H1 (cell line): ENCODE data around the gene MAPKAP1. TPM values are rescaled to one million over a fixed set of nuclear protein-coding genes. Genes with fewer than 3 reads are reported as not detected.

ENCODE experiments used
- CTCF ChIA-PET: fragments of 300-600 bp; sonication (Branson Sonifier 250); formaldehyde crosslinking; loops from one replicate; lab custom pipeline; 2021; ENCODE audit not compliant: partially characterized antibody; lab: Charles Lee
- POLR2A ChIA-PET: fragments of 300-600 bp; sonication (Branson Sonifier 250); formaldehyde crosslinking; loops from one replicate; lab custom pipeline; 2021; ENCODE audit warnings: inconsistent platforms; ENCODE audit not compliant: partially characterized antibody; lab: Charles Lee
- DNase-seq, 2 experiments: peaks; one replicate each; pipeline versions ENCODE4 v3.0.0 to v3.0.0-alpha.2; 2010 to 2022; ENCODE audit warnings: low spot score in 2 of 2, low read depth in 1 of 2, mixed read lengths in 1 of 2
- FAIRE-seq: peaks from 2 replicates; lab custom pipeline; 2011; peaks lifted over from hg19 to GRCh38; lab: Jason Lieb, UNC
- H2AFZ ChIP-seq: 2 replicates; pipeline ENCODE4 v1.8.1; 2012; ENCODE audit warnings: low read length, inconsistent platforms
- H2AK5ac ChIP-seq: 2 replicates; pipeline ENCODE4 v1.6.1; 2013; ENCODE audit warnings: low read depth, low read length
- H2BK120ac ChIP-seq: replicated peaks from 2 replicates; pipeline ENCODE3; 2013; ENCODE audit warnings: low read depth, low read length, inconsistent platforms
- H2BK12ac ChIP-seq: 2 replicates; pipeline ENCODE4 v1.6.1; 2013; ENCODE audit warnings: low read depth, low read length
- H2BK15ac ChIP-seq: 2 replicates; pipeline ENCODE4 v1.6.1; 2013; ENCODE audit warnings: low read length
- H2BK20ac ChIP-seq: 2 replicates; pipeline ENCODE4 v1.6.1; 2013; ENCODE audit warnings: low read length
- H2BK5ac ChIP-seq: 2 replicates; pipeline ENCODE4 v1.6.1; 2013; ENCODE audit warnings: low read depth, low read length
- H3K14ac ChIP-seq: 2 replicates; pipeline ENCODE4 v1.6.1; 2013; ENCODE audit warnings: inconsistent platforms; ENCODE audit not compliant: insufficient read length
- H3K18ac ChIP-seq: 2 replicates; pipeline ENCODE4 v1.6.1; 2013; ENCODE audit warnings: low read length; ENCODE audit errors: extremely low read depth
- H3K23ac ChIP-seq: 2 replicates; pipeline ENCODE4 v1.6.1; 2013; ENCODE audit warnings: inconsistent platforms; ENCODE audit not compliant: insufficient read length
- H3K23me2 ChIP-seq: 2 replicates; pipeline ENCODE4 v1.6.1; 2013; ENCODE audit warnings: low read depth, low read length
- H3K27ac ChIP-seq: 2 replicates; pipeline ENCODE4 v1.6.1; 2011; ENCODE audit warnings: low read depth, low read length, inconsistent platforms
- H3K27me3 ChIP-seq, 4 experiments: replicated peaks in 1 of 4; 1 replicate in 1 of 4; 2 replicates in 3 of 4; pipeline versions ENCODE4 v1.6.1 to v1.8.1; 2011 to 2013; ENCODE audit warnings: low read length in 3 of 4, mild to moderate bottlenecking in 3 of 4, inconsistent platforms in 2 of 4, mixed read lengths in 2 of 4, moderate library complexity in 1 of 4; ENCODE audit not compliant: control insufficient read depth in 3 of 4, insufficient read depth in 3 of 4; ENCODE audit errors: extremely low read depth in 1 of 4
- H3K36me3 ChIP-seq, 4 experiments: 2 replicates each; pipeline versions ENCODE4 v1.6.1 to v1.8.1; 2011 to 2013; ENCODE audit warnings: mild to moderate bottlenecking in 4 of 4, low read length in 3 of 4, moderate library complexity in 2 of 4, control low read depth in 1 of 4, inconsistent platforms in 1 of 4; ENCODE audit not compliant: insufficient read depth in 4 of 4, control insufficient read depth in 2 of 4
- H3K4ac ChIP-seq: replicated peaks from 2 replicates; pipeline ENCODE3; 2013; ENCODE audit warnings: low read length, low read depth, mixed read lengths, inconsistent platforms; ENCODE audit not compliant: insufficient read length
- H3K4me1 ChIP-seq, 4 experiments: replicated peaks in 1 of 4; 1 replicate in 1 of 4; 2 replicates in 3 of 4; pipeline versions ENCODE4 v1.6.1 to v1.8.1; 2011 to 2013; ENCODE audit warnings: low read length in 3 of 4, inconsistent platforms in 2 of 4, mixed read lengths in 1 of 4; ENCODE audit not compliant: insufficient read depth in 4 of 4, control insufficient read depth in 3 of 4
- H3K4me2 ChIP-seq, 2 experiments: 2 replicates each; pipeline versions ENCODE4 v1.6.1 to v1.8.1; 2011 to 2013; ENCODE audit warnings: low read depth in 2 of 2, low read length in 2 of 2, control low read depth in 1 of 2, inconsistent platforms in 1 of 2, mild to moderate bottlenecking in 1 of 2; ENCODE audit not compliant: insufficient read depth in 1 of 2
- H3K4me3 ChIP-seq, 4 experiments: fragments of 200-600, 300-600 bp in 1 of 4; sonication (generic), shearing (Covaris generic), sonication (Bioruptor Twin) in 1 of 4; 2 replicates each; pipeline versions ENCODE4 v1.5.1 to v1.8.1; 2011 to 2016; ENCODE audit warnings: low read length in 4 of 4, low read depth in 3 of 4, control low read depth in 2 of 4, inconsistent platforms in 2 of 4, mild to moderate bottlenecking in 2 of 4, mixed read lengths in 1 of 4, moderate library complexity in 1 of 4; ENCODE audit not compliant: insufficient read depth in 2 of 4; ENCODE audit errors: extremely low read depth in 1 of 4
- H3K56ac ChIP-seq: replicated peaks from 2 replicates; pipeline ENCODE3; 2013; ENCODE audit warnings: low read depth, mild to moderate bottlenecking, mixed read lengths, low read length, inconsistent platforms; ENCODE audit not compliant: insufficient read length
- H3K79me1 ChIP-seq: 2 replicates; pipeline ENCODE4 v1.6.1; 2013; ENCODE audit warnings: low read depth, low read length, control low read depth
- H3K79me2 ChIP-seq, 2 experiments: 2 replicates each; pipeline versions ENCODE4 v1.6.1 to v1.8.1; 2012 to 2013; ENCODE audit warnings: low read length in 2 of 2, mild to moderate bottlenecking in 2 of 2, inconsistent platforms in 1 of 2; ENCODE audit not compliant: insufficient read depth in 2 of 2, control insufficient read depth in 1 of 2
- H3K9ac ChIP-seq, 4 experiments: replicated peaks in 1 of 4; 1 replicate in 1 of 4; 2 replicates in 3 of 4; pipeline versions ENCODE4 v1.6.1 to v1.8.1; 2011 to 2013; ENCODE audit warnings: low read depth in 3 of 4, low read length in 3 of 4, control low read depth in 2 of 4, mild to moderate bottlenecking in 2 of 4, moderate library complexity in 2 of 4, inconsistent platforms in 1 of 4; ENCODE audit errors: extremely low read depth in 1 of 4
- H3K9me3 ChIP-seq, 2 experiments: 2 replicates each; pipeline versions ENCODE4 v1.6.1 to v1.8.1; 2012 to 2013; ENCODE audit warnings: mild to moderate bottlenecking in 2 of 2, moderate library complexity in 2 of 2, control low read depth in 1 of 2, inconsistent platforms in 1 of 2, low read depth in 1 of 2, low read length in 1 of 2, mixed read lengths in 1 of 2; ENCODE audit not compliant: insufficient read depth in 2 of 2
- H4K20me1 ChIP-seq, 2 experiments: replicated peaks in 1 of 2; 2 replicates each; pipeline versions ENCODE3 to v1.8.1; 2011 to 2013; ENCODE audit warnings: inconsistent platforms in 2 of 2, low read length in 2 of 2, mild to moderate bottlenecking in 1 of 2; ENCODE audit not compliant: insufficient read depth in 2 of 2, control insufficient read depth in 1 of 2
- H4K5ac ChIP-seq: 2 replicates; pipeline ENCODE4 v1.6.1; 2013; ENCODE audit warnings: low read length, low read depth, mixed read lengths, inconsistent platforms; ENCODE audit not compliant: insufficient read length
- H4K8ac ChIP-seq: 2 replicates; pipeline ENCODE4 v1.8.0; 2013; ENCODE audit warnings: mild to moderate bottlenecking, moderate library complexity, low read length, inconsistent platforms; ENCODE audit not compliant: insufficient read depth; ENCODE audit errors: extremely low read depth
- H4K91ac ChIP-seq: replicated peaks from 2 replicates; pipeline ENCODE3; 2013; ENCODE audit warnings: low read length, mixed read lengths, inconsistent platforms; ENCODE audit not compliant: insufficient read length
- BCL11A ChIP-seq, 2 experiments: IDR thresholded peaks; one replicate each; pipeline ENCODE4 v1.6.1; 2011; ENCODE audit warnings: low read depth in 2 of 2, low read length in 2 of 2, mild to moderate bottlenecking in 2 of 2
- BRCA1 ChIP-seq: IDR thresholded peaks from 2 replicates; pipeline ENCODE4 v1.6.1; 2012; ENCODE audit warnings: low read depth, low read length, improper control_type of control experiment
- CBX8 ChIP-seq: fragments of 300-800, 300-1000 bp; sonication (generic); IDR thresholded peaks from 2 replicates; pipeline ENCODE4 v1.7.1; 2016; ENCODE audit warnings: low read depth, low read length, borderline replicate concordance
- CTBP2 ChIP-seq: IDR thresholded peaks from 2 replicates; pipeline ENCODE4 v1.7.0; 2011; ENCODE audit warnings: borderline replicate concordance, mild to moderate bottlenecking, moderate library complexity, mixed read lengths, low read length; ENCODE audit not compliant: insufficient read depth, insufficient read length
- EZH2 ChIP-seq: fragments of 200-600 bp; sonication (generic); IDR thresholded peaks from 2 replicates; pipeline ENCODE4 v1.7.1; 2012; ENCODE audit warnings: low read depth, mild to moderate bottlenecking, moderate library complexity, low read length, inconsistent platforms; ENCODE audit not compliant: severe bottlenecking
- MAFK ChIP-seq: IDR thresholded peaks from 2 replicates; pipeline ENCODE4 v1.6.1; 2012; ENCODE audit warnings: low read depth, mild to moderate bottlenecking, improper control_type of control experiment, low read length
- NANOG ChIP-seq: IDR thresholded peaks from 2 replicates; pipeline ENCODE4 v1.6.1; 2011; ENCODE audit warnings: low read length, low read depth, mild to moderate bottlenecking, inconsistent platforms; ENCODE audit not compliant: insufficient read depth, poor library complexity, severe bottlenecking
- RAD21 ChIP-seq, 2 experiments: IDR thresholded peaks in 1 of 2; conservative IDR thresholded peaks in 1 of 2; 2 replicates each; pipeline ENCODE4 v1.6.1; 2011; ENCODE audit warnings: low read depth in 2 of 2, low read length in 2 of 2, improper control_type of control experiment in 1 of 2, inconsistent platforms in 1 of 2, mild to moderate bottlenecking in 1 of 2, moderate library complexity in 1 of 2
- RFX5 ChIP-seq: IDR thresholded peaks from 2 replicates; pipeline ENCODE4 v1.6.1; 2011; ENCODE audit warnings: low read depth, low read length, improper control_type of control experiment, borderline replicate concordance
- SIRT6 ChIP-seq: IDR thresholded peaks from one replicate; pipeline ENCODE4 v1.7.1; 2012; ENCODE audit warnings: low read length, inconsistent platforms
- SUZ12 ChIP-seq: fragments of 200-600 bp; sonication (generic); IDR thresholded peaks from 2 replicates; pipeline ENCODE4 v1.6.1; 2012; ENCODE audit warnings: mild to moderate bottlenecking, inconsistent platforms, low read length, moderate library complexity, mixed read lengths
- TAF7 ChIP-seq: optimal IDR thresholded peaks from 2 replicates; pipeline ENCODE3; 2011; ENCODE audit warnings: low read depth, mild to moderate bottlenecking, inconsistent platforms, low read length, moderate library complexity, borderline replicate concordance
- ZNF274 ChIP-seq: IDR thresholded peaks from 2 replicates; pipeline ENCODE4 v1.7.0; 2012; ENCODE audit warnings: low read length, borderline replicate concordance; ENCODE audit errors: extremely low read depth
- WGBS, 2 experiments: shearing (Covaris generic) in 1 of 2; methylation state at CpG; one replicate each; pipeline versions ENCODE4 v1.1.6 to v1.1.7; 2013 to 2015; ENCODE audit warnings: low lambda C conversion rate in 2 of 2, mixed read lengths in 2 of 2, inconsistent platforms in 1 of 2, low coverage in 1 of 2, missing lambda C conversion rate in 1 of 2; ENCODE audit not compliant: insufficient replicate concordance in 2 of 2, insufficient coverage in 1 of 2, insufficient read length in 1 of 2; ENCODE audit errors: extremely low coverage in 1 of 2, missing lambda C conversion rate in 1 of 2; 5-methylcytosine and 5-hydroxymethylcytosine counted together
- polyA plus RNA-seq, 7 experiments: library from polyadenylated mRNA; depleted of rRNA in 3 of 7; stranded (reverse) in 5 of 7; unstranded in 2 of 7; fragments of >200 nt in 5 of 7; fragments of 200-250 nt in 2 of 7; gene quantifications; 1 replicate in 5 of 7; 2 replicates in 1 of 7; 4 replicates in 1 of 7; pipeline versions ENCODE4 v1.2.1 to v1.2.3, GENCODE V29; 2011 to 2013; ENCODE audit warnings: missing spikeins in 2 of 7, mixed read lengths in 2 of 7
- total RNA-seq: library from RNA; stranded (reverse); fragmentation: NEBNext Ultra II Directional; extraction: Animal tissue kit (Norgen Biotek cat#: 25700); gene quantifications from 2 replicates; pipeline ENCODE4 v1.2.1, GENCODE V29; 2021
- TF ChIP-seq, protein P1 (sequence below): IDR thresholded peaks from 2 replicates; pipeline ENCODE4 v1.6.1; 2012; ENCODE audit warnings: inconsistent platforms

Gene MAPKAP1
- total and polyA plus RNA-seq, 2 of the 8 experiments (the other 6 are each of a cell fraction or from before 2014, with no cell fraction given) = 79.2 to 140 TPM

DNA sequence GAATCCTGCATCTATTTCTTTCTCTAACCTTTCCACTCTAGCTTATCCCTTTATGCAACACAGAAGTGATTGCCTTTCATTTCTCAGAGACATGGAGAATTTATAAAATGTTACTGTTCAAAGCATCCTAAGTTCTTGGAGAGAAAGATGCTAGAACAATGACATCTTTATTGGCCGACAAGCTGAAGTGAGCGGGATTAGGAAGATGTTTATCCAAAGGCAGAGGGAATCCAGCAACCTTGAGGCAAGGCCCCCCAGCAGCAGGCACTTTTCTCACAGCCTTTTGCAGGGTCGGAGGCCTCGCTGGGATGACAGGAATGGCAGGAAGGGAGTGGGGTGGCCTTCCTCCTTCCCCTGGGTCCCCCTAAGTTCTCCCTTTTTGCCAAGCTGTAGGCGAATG is 240.6 kb downstream of the MAPKAP1 start:
- H2AK5ac ChIP-seq = no peak overlapping the region
- H3K4me2 ChIP-seq = no peak overlapping the region
- H3K23ac ChIP-seq = no peak overlapping the region
- ChIA-PET CTCF (interaction anchor here (0.5 to 2.4 kb wide), 2 partner anchors 11 to 1075 kb away, joined by 3 to 7 read pairs; no protein-coding TSS in a partner anchor), POLR2A (no interaction called here)
- no peak overlapping the region for H3K14ac ChIP-seq
- H4K8ac ChIP-seq = no peak overlapping the region
- H3K4ac ChIP-seq = no peak overlapping the region
- H2BK15ac ChIP-seq = no peak overlapping the region
- H3K4me3 ChIP-seq = no peak overlapping the region
- no peak overlapping the region for H4K5ac ChIP-seq
- H3K36me3 ChIP-seq = no peaks in the 10 kb centered on the region
- H2BK5ac ChIP-seq = no peak overlapping the region
- H3K27me3 ChIP-seq = no peaks in the 10 kb centered on the region
- H2AFZ ChIP-seq = no peak overlapping the region
- no peak overlapping the region for H2BK12ac ChIP-seq
- peaks cover 0 to 5% (median 0%) of the 10 kb centered on the region in 4 experiments; a peak in 2 of 7 replicates for H3K4me1 ChIP-seq
- no peak overlapping the region for H3K56ac ChIP-seq
- 94% methylated on average over 5 of the region's 5 CpGs; no CpG with 5 or more reads in 1 of the 2 experiments for WGBS, 2 experiments
- no peak overlapping the region for H4K91ac ChIP-seq
- no peak overlapping the region for H2BK120ac ChIP-seq
- no peak overlapping the region for H3K18ac ChIP-seq
- DNase-seq = no peak
- H3K23me2 ChIP-seq = no peaks in the 10 kb centered on the region
- no peaks in the 10 kb centered on the region for H3K9me3 ChIP-seq
- H3K79me2 ChIP-seq = no peaks in the 10 kb centered on the region
- H3K27ac ChIP-seq = no peak overlapping the region
- FAIRE-seq = no peak
- no peaks in the 10 kb centered on the region for H3K79me1 ChIP-seq
- H4K20me1 ChIP-seq = no peaks in the 10 kb centered on the region
- H3K9ac ChIP-seq = no peak overlapping the region
- no peak overlapping the region for H2BK20ac ChIP-seq
- no peak for TF ChIP-seq RFX5
- TF ChIP-seq MAFK = no peak
- TF ChIP-seq BRCA1 = no peak
- no peak for TF ChIP-seq CTBP2
- TF ChIP-seq SIRT6 = no peak
- no peak for TF ChIP-seq RAD21 (IDR thresholded peaks at IDR 0.05 in 1 of 2, conservative IDR thresholded peaks at IDR 0.05 in 1 of 2; ENCODE audit: low read depth in 2 of 2, low read length in 2 of 2)
- TF ChIP-seq ZNF274 = no peak
- TF ChIP-seq CBX8 = no peak
- no peak for TF ChIP-seq SUZ12
- TF ChIP-seq TAF7 = no peak
- TF ChIP-seq NANOG = no peak
- TF ChIP-seq BCL11A (IDR thresholded peaks at IDR 0.05; ENCODE audit: low read depth in 2 of 2, low read length in 2 of 2) = no peak
- TF ChIP-seq EZH2 = no peak
- TF ChIP-seq, protein P1, sequence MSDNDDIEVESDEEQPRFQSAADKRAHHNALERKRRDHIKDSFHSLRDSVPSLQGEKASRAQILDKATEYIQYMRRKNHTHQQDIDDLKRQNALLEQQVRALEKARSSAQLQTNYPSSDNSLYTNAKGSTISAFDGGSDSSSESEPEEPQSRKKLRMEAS = no peak
